Measurements from ENCODE around the gene FGFR2.

The FGFR2 gene

GRCh38 chr10:121448766-121449421, 149.3 kb downstream of the FGFR2 start:
- no peak overlapping the region for H3K23ac ChIP-seq (ENCODE audit: low read length)
- no peak overlapping the region for H2AK5ac ChIP-seq (ENCODE audit: low read length)
- H2BK120ac ChIP-seq (ENCODE audit: low read depth, low read length), result peak overlapping the region; percentile 57
- no peak overlapping the region for H3K9ac ChIP-seq (ENCODE audit: low read length)
- H4K8ac ChIP-seq (ENCODE audit: low read depth, low read length), result no peak overlapping the region
- H2BK15ac ChIP-seq (replicated peaks; ENCODE audit: low read depth), result no peak overlapping the region
- H3K27me3 ChIP-seq (ENCODE audit: insufficient read depth, low read length, poor library complexity), result no peaks in the 10 kb centered on the region
- no peak overlapping the region for H3K18ac ChIP-seq (ENCODE audit: low read length)
- H4K5ac ChIP-seq (ENCODE audit: low read length), result no peak overlapping the region
- H3K36me3 ChIP-seq (ENCODE audit: control insufficient read depth, insufficient read depth, low read length), result no peaks in the 10 kb centered on the region
- no peak overlapping the region for H3K56ac ChIP-seq (ENCODE audit: low read length)
- H3K27ac ChIP-seq (ENCODE audit: low read depth, low read length), result no peak overlapping the region
- H3K4me2 ChIP-seq (ENCODE audit: low read length), result no peak overlapping the region
- H2BK5ac ChIP-seq (ENCODE audit: low read length), result no peak overlapping the region
- peaks cover 10% of the 10 kb centered on the region for H3K4me1 ChIP-seq (ENCODE audit: control insufficient read depth, low read depth, low read length)
- no CpG with 5 or more reads among the region's 5 CpGs for WGBS (ENCODE audit: extremely low coverage, insufficient coverage, low lambda C conversion rate)
- H3K4me3 ChIP-seq (ENCODE audit: low read length), result no peak overlapping the region
- H3K79me1 ChIP-seq (ENCODE audit: low read length), result no peaks in the 10 kb centered on the region
- no peak for DNase-seq
- no peak overlapping the region for H3K4ac ChIP-seq (ENCODE audit: low read depth, low read length)
- H3K79me2 ChIP-seq (ENCODE audit: control insufficient read depth, insufficient read depth, low read length), result no peaks in the 10 kb centered on the region

GRCh38 chr10:121444520-121445165, 153.6 kb downstream of the FGFR2 start:
- Histone ChIP-seq H3K27me3 (ENCODE audit: insufficient read depth, low read length, poor library complexity) (no peaks in the 10 kb centered on the region), H3K27ac (ENCODE audit: low read depth, low read length) (no peak overlapping the region), H2BK120ac (ENCODE audit: low read depth, low read length) (no peak overlapping the region), H3K4ac (ENCODE audit: low read depth, low read length) (no peak overlapping the region), H3K18ac (ENCODE audit: low read length) (no peak overlapping the region), H3K4me2 (ENCODE audit: low read length) (no peak overlapping the region), H3K56ac (ENCODE audit: low read length) (no peak overlapping the region), H2BK15ac (replicated peaks; ENCODE audit: low read depth) (no peak overlapping the region), H3K23ac (ENCODE audit: low read length) (no peak overlapping the region), H3K9ac (ENCODE audit: low read length) (no peak overlapping the region), H2AK5ac (ENCODE audit: low read length) (no peak overlapping the region), H3K4me1 (ENCODE audit: control insufficient read depth, low read depth, low read length) (peaks cover under 1% of the 10 kb centered on the region), H4K5ac (ENCODE audit: low read length) (no peak overlapping the region), H4K8ac (ENCODE audit: low read depth, low read length) (no peak overlapping the region), H2BK5ac (ENCODE audit: low read length) (no peak overlapping the region), H3K4me3 (ENCODE audit: low read length) (no peak overlapping the region), H3K79me2 (ENCODE audit: control insufficient read depth, insufficient read depth, low read length) (no peaks in the 10 kb centered on the region), H3K79me1 (ENCODE audit: low read length) (no peaks in the 10 kb centered on the region), H3K36me3 (ENCODE audit: control insufficient read depth, insufficient read depth, low read length) (no peaks in the 10 kb centered on the region)
- WGBS (ENCODE audit: extremely low coverage, insufficient coverage, low lambda C conversion rate), result 100% methylated on average over 3 of the region's 8 CpGs
- no peak for DNase-seq

GRCh38 chr10:121442086-121442935, 155.9 kb downstream of the FGFR2 start:
- no peak overlapping the region for H2AK5ac ChIP-seq (ENCODE audit: low read length)
- peaks cover 2% of the 10 kb centered on the region for H3K4me1 ChIP-seq (ENCODE audit: control insufficient read depth, low read depth, low read length)
- H3K36me3 ChIP-seq (ENCODE audit: control insufficient read depth, insufficient read depth, low read length), result no peaks in the 10 kb centered on the region
- no CpG with 5 or more reads among the region's 5 CpGs for WGBS (ENCODE audit: extremely low coverage, insufficient coverage, low lambda C conversion rate)
- H3K56ac ChIP-seq (ENCODE audit: low read length), result no peak overlapping the region
- no peak overlapping the region for H2BK5ac ChIP-seq (ENCODE audit: low read length)
- no peak overlapping the region for H2BK15ac ChIP-seq (replicated peaks; ENCODE audit: low read depth)
- H3K4me2 ChIP-seq (ENCODE audit: low read length), result no peak overlapping the region
- H3K23ac ChIP-seq (ENCODE audit: low read length), result no peak overlapping the region
- H3K79me2 ChIP-seq (ENCODE audit: control insufficient read depth, insufficient read depth, low read length), result no peaks in the 10 kb centered on the region
- H3K79me1 ChIP-seq (ENCODE audit: low read length), result no peaks in the 10 kb centered on the region
- no peak overlapping the region for H4K8ac ChIP-seq (ENCODE audit: low read depth, low read length)
- H3K4ac ChIP-seq (ENCODE audit: low read depth, low read length), result no peak overlapping the region
- no peak overlapping the region for H2BK120ac ChIP-seq (ENCODE audit: low read depth, low read length)
- H3K9ac ChIP-seq (ENCODE audit: low read length), result no peak overlapping the region
- H4K5ac ChIP-seq (ENCODE audit: low read length), result no peak overlapping the region
- no peak for DNase-seq
- H3K27ac ChIP-seq (ENCODE audit: low read depth, low read length), result no peak overlapping the region
- H3K27me3 ChIP-seq (ENCODE audit: insufficient read depth, low read length, poor library complexity), result no peaks in the 10 kb centered on the region
- H3K4me3 ChIP-seq (ENCODE audit: low read length), result no peak overlapping the region
- no peak overlapping the region for H3K18ac ChIP-seq (ENCODE audit: low read length)

GRCh38 chr10:121440461-121440860, 157.8 kb downstream of the FGFR2 start:
- no peaks in the 10 kb centered on the region for H3K36me3 ChIP-seq (ENCODE audit: control insufficient read depth, insufficient read depth, low read length)
- no peak overlapping the region for H3K27ac ChIP-seq (ENCODE audit: low read depth, low read length)
- H3K79me1 ChIP-seq (ENCODE audit: low read length), result no peaks in the 10 kb centered on the region
- no CpG with 5 or more reads among the region's 2 CpGs for WGBS (ENCODE audit: extremely low coverage, insufficient coverage, low lambda C conversion rate)
- H3K4me2 ChIP-seq (ENCODE audit: low read length), result no peak overlapping the region
- no peak overlapping the region for H4K5ac ChIP-seq (ENCODE audit: low read length)
- no peak overlapping the region for H2BK5ac ChIP-seq (ENCODE audit: low read length)
- H3K27me3 ChIP-seq (ENCODE audit: insufficient read depth, low read length, poor library complexity), result no peaks in the 10 kb centered on the region
- H3K56ac ChIP-seq (ENCODE audit: low read length), result no peak overlapping the region
- peaks cover 10% of the 10 kb centered on the region for H3K4me1 ChIP-seq (ENCODE audit: control insufficient read depth, low read depth, low read length)
- H3K23ac ChIP-seq (ENCODE audit: low read length), result no peak overlapping the region
- no peak overlapping the region for H2BK15ac ChIP-seq (replicated peaks; ENCODE audit: low read depth)
- H2BK120ac ChIP-seq (ENCODE audit: low read depth, low read length), result no peak overlapping the region
- DNase-seq, result no peak
- no peak overlapping the region for H3K18ac ChIP-seq (ENCODE audit: low read length)
- no peak overlapping the region for H4K8ac ChIP-seq (ENCODE audit: low read depth, low read length)
- H3K4ac ChIP-seq (ENCODE audit: low read depth, low read length), result no peak overlapping the region
- H3K79me2 ChIP-seq (ENCODE audit: control insufficient read depth, insufficient read depth, low read length), result no peaks in the 10 kb centered on the region
- H2AK5ac ChIP-seq (ENCODE audit: low read length), result no peak overlapping the region
- H3K4me3 ChIP-seq (ENCODE audit: low read length), result no peak overlapping the region
- no peak overlapping the region for H3K9ac ChIP-seq (ENCODE audit: low read length)

- H2BK15ac ChIP-seq (replicated peaks; ENCODE audit: low read depth), result no peak overlapping the region
- H3K18ac ChIP-seq (ENCODE audit: low read length), result no peak overlapping the region
Measured at GRCh38 chr10:121438333-121438732, 159.9 kb downstream of the FGFR2 start.

More at GRCh38 chr10:121438333-121438732, 159.9 kb downstream of the FGFR2 start:
- H3K23ac ChIP-seq (ENCODE audit: low read length), result no peak overlapping the region
- no peak overlapping the region for H3K9ac ChIP-seq (ENCODE audit: low read length)
- H2BK120ac ChIP-seq (ENCODE audit: low read depth, low read length), result no peak overlapping the region
- peaks cover 10% of the 10 kb centered on the region for H3K4me1 ChIP-seq (ENCODE audit: control insufficient read depth, low read depth, low read length)
- no peaks in the 10 kb centered on the region for H3K79me2 ChIP-seq (ENCODE audit: control insufficient read depth, insufficient read depth, low read length)
- no peaks in the 10 kb centered on the region for H3K79me1 ChIP-seq (ENCODE audit: low read length)
- H4K5ac ChIP-seq (ENCODE audit: low read length), result no peak overlapping the region
- no peak for DNase-seq
- no peak overlapping the region for H3K56ac ChIP-seq (ENCODE audit: low read length)
- H3K27me3 ChIP-seq (ENCODE audit: insufficient read depth, low read length, poor library complexity), result no peaks in the 10 kb centered on the region
- no peak overlapping the region for H3K27ac ChIP-seq (ENCODE audit: low read depth, low read length)
- no peak overlapping the region for H2BK5ac ChIP-seq (ENCODE audit: low read length)
- H2AK5ac ChIP-seq (ENCODE audit: low read length), result peak overlapping the region; percentile 68
- WGBS (ENCODE audit: extremely low coverage, insufficient coverage, low lambda C conversion rate), result no CpG with 5 or more reads among the region's 2 CpGs
- no peak overlapping the region for H4K8ac ChIP-seq (ENCODE audit: low read depth, low read length)
- no peak overlapping the region for H3K4me3 ChIP-seq (ENCODE audit: low read length)
- no peak overlapping the region for H3K4ac ChIP-seq (ENCODE audit: low read depth, low read length)
- no peak overlapping the region for H3K4me2 ChIP-seq (ENCODE audit: low read length)
- H3K36me3 ChIP-seq (ENCODE audit: control insufficient read depth, insufficient read depth, low read length), result no peaks in the 10 kb centered on the region

Data from mesendoderm (in vitro differentiated cells).